ENCODE results near the gene SOD1. TPM values are rescaled to one million over a fixed set of nuclear protein-coding genes. Genes with fewer than 3 reads are reported as not detected.

SOD1 gene
- total RNA-seq, 2 experiments from 2014 or later, result 223 to 231 TPM

- no peaks in the 10 kb centered on the region for H3K9me3 Mint-ChIP-seq
- ChIA-PET POLR2A (no interaction called here), CTCF (no interaction called here)
- no peaks in the 10 kb centered on the region for H3K27me3 Mint-ChIP-seq
- no peak for DNase-seq
- H3K4me3 Mint-ChIP-seq, result no peak overlapping the region
- peaks cover 14% of the 10 kb centered on the region for H3K36me3 Mint-ChIP-seq (ENCODE audit: low read depth)
- H3K27ac Mint-ChIP-seq, result no peak overlapping the region
- peaks cover 1% of the 10 kb centered on the region for H3K4me1 Mint-ChIP-seq
These were observed 16.5 kb downstream of the SOD1 start for GRCh38 chr21:31675960-31676359.

DNA sequence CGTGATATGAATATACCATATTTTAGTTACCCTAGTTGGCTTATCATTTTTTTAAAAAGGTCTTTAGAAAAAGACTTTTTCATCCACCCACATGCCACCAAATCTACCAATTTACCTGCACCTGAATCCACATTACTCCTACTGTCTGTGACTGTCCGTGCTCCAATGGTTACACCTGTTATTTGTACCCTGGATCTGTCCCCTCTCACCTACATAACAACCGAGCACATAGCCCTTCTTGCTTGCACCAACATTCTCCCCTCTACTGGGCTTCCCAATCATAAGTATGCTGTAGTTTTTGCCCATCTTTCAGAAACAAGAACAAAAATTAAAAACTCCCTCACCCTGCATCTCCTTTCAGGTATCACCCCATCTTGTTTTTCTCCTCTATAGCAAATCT, 17.6 kb downstream of the SOD1 start:
- Mint-ChIP-seq H3K9me3 (no peaks in the 10 kb centered on the region), H3K4me3 (no peak overlapping the region), H3K4me1 (no peaks in the 10 kb centered on the region), H3K36me3 (ENCODE audit: low read depth) (peaks cover 14% of the 10 kb centered on the region), H3K27me3 (no peaks in the 10 kb centered on the region), H3K27ac (no peak overlapping the region)
- DNase-seq, result no peak
- ChIA-PET CTCF (no interaction called here), POLR2A (no interaction called here)

DNA sequence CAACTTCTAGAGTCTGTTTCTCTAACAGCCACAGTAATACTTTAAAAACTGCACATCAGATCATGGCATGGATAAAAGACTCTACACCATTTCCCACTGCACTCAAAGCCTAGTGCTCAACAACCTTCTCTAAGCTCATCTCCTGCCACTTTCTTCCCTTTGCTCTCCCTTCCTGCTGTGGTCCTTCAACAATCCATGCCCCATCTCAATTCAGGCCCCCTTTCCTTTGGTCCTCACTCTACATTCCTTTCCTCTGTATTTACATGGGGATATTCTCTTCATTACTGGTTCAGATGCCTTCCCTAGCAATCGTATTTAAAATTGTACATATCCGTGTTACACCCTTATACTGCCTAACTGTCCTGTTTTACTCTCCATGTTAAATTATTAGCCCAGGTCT, 19.0 kb downstream of the SOD1 start:
- Mint-ChIP-seq H3K4me1 (no peaks in the 10 kb centered on the region), H3K36me3 (ENCODE audit: low read depth) (peaks cover 22% of the 10 kb centered on the region), H3K4me3 (no peak overlapping the region), H3K27ac (no peak overlapping the region), H3K27me3 (no peaks in the 10 kb centered on the region), H3K9me3 (no peaks in the 10 kb centered on the region)
- DNase-seq, result no peak
- POLR2A ChIA-PET, result interaction anchor here (0.6 kb wide), 1 partner anchor 14 kb away, joined by 3 read pairs; no protein-coding TSS in a partner anchor
- CTCF ChIA-PET, result no interaction called here

GRCh38 chr21:31682620-31683019, 23.1 kb downstream of the SOD1 start:
- no peaks in the 10 kb centered on the region for H3K4me1 Mint-ChIP-seq
- POLR2A ChIA-PET, result no interaction called here
- no peak overlapping the region for H3K4me3 Mint-ChIP-seq
- no peaks in the 10 kb centered on the region for H3K27me3 Mint-ChIP-seq
- H3K9me3 Mint-ChIP-seq, result no peaks in the 10 kb centered on the region
- no peak overlapping the region for H3K27ac Mint-ChIP-seq
- peaks cover 49% of the 10 kb centered on the region for H3K36me3 Mint-ChIP-seq (ENCODE audit: low read depth)
- no peak for DNase-seq
- CTCF ChIA-PET, result no interaction called here

- H3K9me3 Mint-ChIP-seq, result no peaks in the 10 kb centered on the region
- no peak overlapping the region for H3K4me3 Mint-ChIP-seq
- ChIA-PET CTCF (no interaction called here), POLR2A (no interaction called here)
- no peak for DNase-seq
- no peaks in the 10 kb centered on the region for H3K4me1 Mint-ChIP-seq
- peaks cover 49% of the 10 kb centered on the region for H3K36me3 Mint-ChIP-seq (ENCODE audit: low read depth)
- H3K27ac Mint-ChIP-seq, result no peak overlapping the region
- no peaks in the 10 kb centered on the region for H3K27me3 Mint-ChIP-seq
These were observed 23.5 kb downstream of the SOD1 start for GRCh38 chr21:31683029-31683428.

DNA sequence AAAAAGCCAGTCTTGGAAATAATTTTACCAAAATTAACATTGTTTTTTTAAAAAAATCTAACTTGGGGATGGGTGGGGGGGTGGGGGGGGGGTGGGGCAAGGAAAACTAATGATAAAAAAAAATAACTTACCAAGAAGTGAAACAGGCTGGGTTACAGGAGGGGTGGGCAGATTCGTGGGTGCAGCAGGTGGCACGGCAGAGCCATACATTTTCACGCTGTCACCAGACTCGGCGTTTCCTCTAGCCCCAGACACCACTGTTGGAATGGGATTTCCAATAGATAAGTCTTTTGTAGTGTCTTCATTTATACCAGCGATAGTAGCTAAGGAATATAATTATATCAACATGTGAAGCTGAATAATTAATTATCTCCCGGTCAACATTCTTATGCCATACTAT, 25.4 kb downstream of the SOD1 start:
- no peaks in the 10 kb centered on the region for H3K9me3 Mint-ChIP-seq
- H3K4me1 Mint-ChIP-seq, result no peaks in the 10 kb centered on the region
- H3K27ac Mint-ChIP-seq, result no peak overlapping the region
- DNase-seq, result no peak
- POLR2A ChIA-PET, result no interaction called here
- peaks cover 52% of the 10 kb centered on the region for H3K36me3 Mint-ChIP-seq (ENCODE audit: low read depth)
- no peaks in the 10 kb centered on the region for H3K27me3 Mint-ChIP-seq
- no peak overlapping the region for H3K4me3 Mint-ChIP-seq
- CTCF ChIA-PET, result no interaction called here

GRCh38 chr21:31686272-31686915, 26.9 kb downstream of the SOD1 start:
- ChIA-PET CTCF (interaction anchor here (0.6 kb wide), 3 partner anchors 26 to 1766 kb away, joined by 3 to 5 read pairs (median 4); no protein-coding TSS in a partner anchor), POLR2A (no interaction called here)
- Mint-ChIP-seq H3K27me3 (no peaks in the 10 kb centered on the region), H3K9me3 (no peaks in the 10 kb centered on the region), H3K4me1 (no peaks in the 10 kb centered on the region), H3K36me3 (ENCODE audit: low read depth) (peaks cover 52% of the 10 kb centered on the region), H3K27ac (no peak overlapping the region), H3K4me3 (no peak overlapping the region)
- DNase-seq, result no peak

- POLR2A ChIA-PET, result no interaction called here
- no peak overlapping the region for H3K4me3 Mint-ChIP-seq
- no peaks in the 10 kb centered on the region for H3K9me3 Mint-ChIP-seq
- CTCF ChIA-PET, result no interaction called here
- DNase-seq, result no peak
- no peaks in the 10 kb centered on the region for H3K27me3 Mint-ChIP-seq
- H3K36me3 Mint-ChIP-seq (ENCODE audit: low read depth), result peaks cover 47% of the 10 kb centered on the region
- H3K4me1 Mint-ChIP-seq, result no peaks in the 10 kb centered on the region
- H3K27ac Mint-ChIP-seq, result no peak overlapping the region
These were observed 27.6 kb downstream of the SOD1 start for GRCh38 chr21:31687108-31687507.

GRCh38 chr21:31688603-31689368, 29.3 kb downstream of the SOD1 start:
- ChIA-PET POLR2A (no interaction called here), CTCF (no interaction called here)
- Mint-ChIP-seq H3K4me3 (no peak overlapping the region), H3K36me3 (ENCODE audit: low read depth) (peaks cover 49% of the 10 kb centered on the region), H3K4me1 (no peaks in the 10 kb centered on the region), H3K27me3 (no peaks in the 10 kb centered on the region), H3K9me3 (no peaks in the 10 kb centered on the region), H3K27ac (no peak overlapping the region)
- no peak for DNase-seq

DNA sequence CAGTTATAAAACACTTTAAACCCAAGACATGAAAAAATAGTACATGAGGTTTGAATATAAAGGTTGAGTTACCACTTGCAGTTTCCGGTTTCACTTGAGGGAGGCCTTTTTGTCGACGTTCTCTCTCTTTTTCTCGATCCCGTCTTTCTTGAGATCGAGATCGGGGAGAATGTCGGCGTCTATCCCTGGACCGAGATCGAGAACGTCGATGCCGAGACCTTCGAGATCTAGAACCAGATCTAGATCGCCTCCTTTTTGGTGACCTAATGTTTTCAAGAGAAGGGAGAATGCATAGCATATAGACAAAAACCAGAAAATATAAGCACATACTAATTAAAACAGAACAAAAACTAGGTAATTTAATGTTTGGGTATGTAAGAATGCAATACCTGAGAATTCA, 33.7 kb downstream of the SOD1 start:
- Mint-ChIP-seq H3K27me3 (no peaks in the 10 kb centered on the region), H3K4me3 (no peak overlapping the region), H3K4me1 (peaks cover 4% of the 10 kb centered on the region), H3K36me3 (ENCODE audit: low read depth) (peaks cover 44% of the 10 kb centered on the region), H3K9me3 (no peaks in the 10 kb centered on the region), H3K27ac (no peak overlapping the region)
- ChIA-PET CTCF (no interaction called here), POLR2A (no interaction called here)
- no peak for DNase-seq

GRCh38 chr21:31696424-31696823, 36.9 kb downstream of the SOD1 start:
- Mint-ChIP-seq H3K36me3 (ENCODE audit: low read depth) (peaks cover 48% of the 10 kb centered on the region), H3K4me1 (peaks cover 4% of the 10 kb centered on the region), H3K9me3 (no peaks in the 10 kb centered on the region), H3K27me3 (no peaks in the 10 kb centered on the region), H3K27ac (no peak overlapping the region), H3K4me3 (no peak overlapping the region)
- CTCF ChIA-PET, result no interaction called here
- POLR2A ChIA-PET, result no interaction called here
- no peak for DNase-seq

- Mint-ChIP-seq H3K36me3 (ENCODE audit: low read depth) (peaks cover 49% of the 10 kb centered on the region), H3K27ac (no peak overlapping the region), H3K4me3 (no peak overlapping the region), H3K9me3 (no peaks in the 10 kb centered on the region), H3K4me1 (peaks cover 4% of the 10 kb centered on the region), H3K27me3 (no peaks in the 10 kb centered on the region)
- no peak for DNase-seq
- CTCF ChIA-PET, result no interaction called here
- POLR2A ChIA-PET, result no interaction called here
These were observed 39.0 kb downstream of the SOD1 start for GRCh38 chr21:31698461-31698860.

GRCh38 chr21:31700040-31700439, 40.5 kb downstream of the SOD1 start:
- DNase-seq, result no peak
- CTCF ChIA-PET, result no interaction called here
- H3K4me1 Mint-ChIP-seq, result peaks cover 4% of the 10 kb centered on the region
- no peaks in the 10 kb centered on the region for H3K9me3 Mint-ChIP-seq
- no peak overlapping the region for H3K4me3 Mint-ChIP-seq
- POLR2A ChIA-PET, result no interaction called here
- H3K27me3 Mint-ChIP-seq, result no peaks in the 10 kb centered on the region
- H3K27ac Mint-ChIP-seq, result no peak overlapping the region
- H3K36me3 Mint-ChIP-seq (ENCODE audit: low read depth), result peaks cover 48% of the 10 kb centered on the region

DNA sequence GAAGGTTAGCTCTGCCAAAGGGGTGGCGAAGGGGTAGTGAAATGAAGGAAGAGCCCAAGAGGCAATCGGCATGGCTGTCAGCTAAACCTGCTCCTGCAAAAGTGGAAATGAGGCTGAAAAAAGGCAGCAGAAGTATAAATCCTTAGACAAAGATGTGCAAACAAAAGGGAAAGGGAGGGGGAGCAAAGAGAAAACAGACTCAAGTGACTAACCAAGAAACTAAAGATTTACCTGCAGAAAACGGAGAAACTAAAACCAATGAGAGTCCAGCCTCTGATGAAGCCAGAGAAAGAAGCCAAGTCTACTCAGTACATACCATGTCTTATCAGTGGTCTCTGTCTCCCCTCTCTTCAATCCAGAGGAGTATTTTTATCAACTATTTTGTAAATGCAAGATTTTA, 47.1 kb downstream of the SOD1 start:
- no peak for DNase-seq
- no peak overlapping the region for H3K4me3 Mint-ChIP-seq
- no peaks in the 10 kb centered on the region for H3K9me3 Mint-ChIP-seq
- H3K27me3 Mint-ChIP-seq, result no peaks in the 10 kb centered on the region
- peaks cover 24% of the 10 kb centered on the region for H3K4me1 Mint-ChIP-seq
- ChIA-PET CTCF (interaction anchor here (0.6 kb wide), 1 partner anchor 1023 kb away, joined by 3 read pairs; no protein-coding TSS in a partner anchor), POLR2A (no interaction called here)
- peaks cover 19% of the 10 kb centered on the region for H3K36me3 Mint-ChIP-seq (ENCODE audit: low read depth)
- no peak overlapping the region for H3K27ac Mint-ChIP-seq

Measured in activated CD4-positive, alpha-beta T cell treated with anti-CD3 and anti-CD28 coated beads, Interleukin-2, amount 10 ng/mL, durations not matched to agents 7 days and 5 days (primary cell).